Measurements from ENCODE around the gene SGTA.

DNA sequence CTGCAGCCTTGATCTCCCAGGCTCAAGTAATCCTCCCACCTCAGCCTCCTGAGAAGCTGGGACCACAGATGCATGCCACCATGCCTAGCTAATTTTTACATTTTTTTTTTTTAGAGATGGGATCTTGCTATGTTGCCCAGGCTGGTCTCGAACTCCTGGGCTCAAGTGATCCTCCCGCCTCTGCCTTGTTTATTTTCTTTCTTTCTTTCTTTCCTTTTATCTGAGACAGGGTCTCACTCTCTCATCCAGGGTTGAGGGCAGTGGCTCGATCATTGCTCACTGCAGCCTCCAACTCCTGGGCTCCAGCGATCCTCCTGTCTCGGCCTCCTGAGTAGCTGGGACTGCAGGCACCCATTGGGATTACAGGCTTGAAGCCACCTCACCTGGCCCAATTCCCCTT lies 76.8 kb downstream of the SGTA start:
- TF ChIP-seq ZNF274 (IDR thresholded peaks at IDR 0.05; ENCODE audit: low read length) = no peak
- no peak for TF ChIP-seq ZNF274 (tag by site-specific recombination; IDR thresholded peaks at IDR 0.05; ENCODE audit: borderline replicate concordance)
- TF ChIP-seq ZNF350 (tag by site-specific recombination; IDR thresholded peaks at IDR 0.05) = no peak
- TF ChIP-seq, protein P1, sequence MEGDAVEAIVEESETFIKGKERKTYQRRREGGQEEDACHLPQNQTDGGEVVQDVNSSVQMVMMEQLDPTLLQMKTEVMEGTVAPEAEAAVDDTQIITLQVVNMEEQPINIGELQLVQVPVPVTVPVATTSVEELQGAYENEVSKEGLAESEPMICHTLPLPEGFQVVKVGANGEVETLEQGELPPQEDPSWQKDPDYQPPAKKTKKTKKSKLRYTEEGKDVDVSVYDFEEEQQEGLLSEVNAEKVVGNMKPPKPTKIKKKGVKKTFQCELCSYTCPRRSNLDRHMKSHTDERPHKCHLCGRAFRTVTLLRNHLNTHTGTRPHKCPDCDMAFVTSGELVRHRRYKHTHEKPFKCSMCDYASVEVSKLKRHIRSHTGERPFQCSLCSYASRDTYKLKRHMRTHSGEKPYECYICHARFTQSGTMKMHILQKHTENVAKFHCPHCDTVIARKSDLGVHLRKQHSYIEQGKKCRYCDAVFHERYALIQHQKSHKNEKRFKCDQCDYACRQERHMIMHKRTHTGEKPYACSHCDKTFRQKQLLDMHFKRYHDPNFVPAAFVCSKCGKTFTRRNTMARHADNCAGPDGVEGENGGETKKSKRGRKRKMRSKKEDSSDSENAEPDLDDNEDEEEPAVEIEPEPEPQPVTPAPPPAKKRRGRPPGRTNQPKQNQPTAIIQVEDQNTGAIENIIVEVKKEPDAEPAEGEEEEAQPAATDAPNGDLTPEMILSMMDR (tag by site-specific recombination; IDR thresholded peaks at IDR 0.05) = no peak
- TF ChIP-seq ZNF157 (tag by site-specific recombination; IDR thresholded peaks at IDR 0.05) = no peak
- no peak for TF ChIP-seq SALL2 (tag by site-specific recombination; IDR thresholded peaks at IDR 0.05; ENCODE audit: borderline replicate concordance)
- TF ChIP-seq ZBTB1 (tag by site-specific recombination; IDR thresholded peaks at IDR 0.05) = no peak
- no peak for TF ChIP-seq ZNF302 (tag by site-specific recombination; IDR thresholded peaks at IDR 0.05; ENCODE audit: low read depth)
